Thyroid gland (tissue), 4 donors: Measurements from ENCODE around the gene MTHFD1L.

Experiments used
- CTCF ChIP-seq, 6 experiments: fragments of 200-600 bp in 3 of 6; fragments of 450-650 bp in 3 of 6; sonication (generic) in 3 of 6; IDR thresholded peaks; one replicate each; pipeline ENCODE4 v1.5.1; 2016 to 2019; ENCODE audit warnings: antibody characterized with exemption in 6 of 6, mild to moderate bottlenecking in 2 of 6, inconsistent platforms in 1 of 6, moderate library complexity in 1 of 6
- POLR2A ChIP-seq, 2 donors: fragments of 450-650 bp; IDR thresholded peaks; one replicate each; pipeline ENCODE4 v1.6.1; 2017; ENCODE audit warnings: antibody characterized with exemption in 2 of 2, mild to moderate bottlenecking in 2 of 2, moderate library complexity in 1 of 2

GRCh38 chr6:151101161-151101815 is 235.8 kb downstream of the MTHFD1L start:
- TF ChIP-seq CTCF (IDR thresholded peaks at IDR 0.05) (no peak), POLR2A (IDR thresholded peaks at IDR 0.05) (no peak)
